Stimulated activated CD8-positive, alpha-beta memory T cell treated with anti-CD3 and anti-CD28 coated beads, Interleukin-7, amount 100 ng/mL, for 24 hours (primary cell): ENCODE results near the gene AP3S1.

Experiments
- DNase-seq: peaks from one replicate; pipeline ENCODE4 v3.0.0-alpha.2; 2020; ENCODE audit warnings: low read depth

AP3S1 gene

DNA sequence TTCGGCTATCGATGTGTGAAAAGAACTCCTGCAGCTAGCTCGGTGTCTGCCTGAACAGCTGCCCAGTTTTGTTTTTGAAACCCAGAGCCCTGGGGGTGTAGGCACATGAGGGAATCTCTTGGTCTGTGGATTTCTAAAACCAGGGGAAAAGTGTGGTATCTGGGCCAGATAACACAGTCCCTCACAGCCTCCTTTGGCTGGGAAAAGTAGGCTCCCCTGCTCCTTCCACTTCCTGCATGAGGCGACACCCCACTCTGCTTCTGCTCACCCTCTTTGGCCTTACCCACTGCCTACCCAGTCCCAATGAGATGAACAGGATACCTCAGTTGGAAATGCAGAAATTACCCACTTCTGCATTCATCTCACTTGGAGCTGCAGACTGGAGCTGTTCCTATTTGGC is 15.8 kb upstream of the AP3S1 start:
- DNase-seq, result no peak

GRCh38 chr5:115829913-115830312 is 11.8 kb upstream of the AP3S1 start:
- no peak for DNase-seq

DNA sequence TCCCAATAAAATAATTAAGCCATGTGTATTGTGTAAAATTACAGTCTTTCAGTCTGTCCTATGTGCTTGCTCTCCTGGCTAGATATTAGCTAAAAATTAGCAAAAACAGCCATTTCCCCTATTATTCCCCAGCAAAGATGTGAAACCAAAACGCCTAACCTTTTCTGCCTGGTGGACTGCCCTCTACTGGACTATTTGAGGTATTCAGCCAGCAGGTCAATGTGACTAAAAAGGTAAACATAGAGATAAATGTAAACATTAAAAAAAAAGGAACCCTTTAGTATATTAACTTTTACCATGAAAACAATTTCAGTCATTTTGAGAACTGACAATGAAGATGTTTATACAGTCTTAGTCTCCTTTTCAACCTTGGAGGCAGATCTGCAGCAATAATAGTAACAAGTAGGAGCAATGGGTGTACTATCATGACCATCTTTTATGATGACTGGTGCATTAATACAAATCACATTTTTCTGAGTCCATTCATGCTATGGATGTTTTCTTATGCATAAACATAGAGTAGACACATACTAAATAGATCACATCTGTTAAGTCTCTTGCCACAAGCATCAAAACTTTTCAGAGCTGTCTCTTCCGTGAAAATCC is 10.5 kb upstream of the AP3S1 start:
- no peak for DNase-seq

DNA sequence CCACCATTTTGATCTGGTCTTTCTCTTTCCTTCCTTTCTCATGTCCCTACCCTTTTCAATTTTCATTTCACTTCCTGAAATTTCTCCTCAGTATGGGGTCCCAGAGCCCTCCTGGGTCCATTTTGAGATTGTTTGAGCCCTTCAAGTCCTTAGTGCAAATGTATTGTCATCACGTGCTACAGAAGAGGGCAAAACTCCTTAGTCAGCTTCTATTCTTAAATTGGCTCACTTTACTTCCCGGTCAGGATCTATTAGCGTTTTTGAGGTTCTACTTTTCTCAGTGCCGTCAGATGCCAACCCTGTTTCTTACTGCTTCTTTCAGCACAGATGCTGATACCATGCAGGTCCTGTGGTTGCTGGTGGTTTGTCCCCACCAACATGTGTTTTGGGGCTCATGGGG is 6.3 kb upstream of the AP3S1 start:
- no peak for DNase-seq

- no peak for DNase-seq
These were observed 2.7 kb upstream of the AP3S1 start for GRCh38 chr5:115838885-115839518.

GRCh38 chr5:115840873-115841272 is 862 bp upstream of the AP3S1 start:
- no peak for DNase-seq

- DNase-seq, result no peak
These were observed 577 bp downstream of the AP3S1 start for GRCh38 chr5:115842089-115842935.

- DNase-seq, result no peak
These were observed 1.2 kb downstream of the AP3S1 start for GRCh38 chr5:115842952-115843351.

DNA sequence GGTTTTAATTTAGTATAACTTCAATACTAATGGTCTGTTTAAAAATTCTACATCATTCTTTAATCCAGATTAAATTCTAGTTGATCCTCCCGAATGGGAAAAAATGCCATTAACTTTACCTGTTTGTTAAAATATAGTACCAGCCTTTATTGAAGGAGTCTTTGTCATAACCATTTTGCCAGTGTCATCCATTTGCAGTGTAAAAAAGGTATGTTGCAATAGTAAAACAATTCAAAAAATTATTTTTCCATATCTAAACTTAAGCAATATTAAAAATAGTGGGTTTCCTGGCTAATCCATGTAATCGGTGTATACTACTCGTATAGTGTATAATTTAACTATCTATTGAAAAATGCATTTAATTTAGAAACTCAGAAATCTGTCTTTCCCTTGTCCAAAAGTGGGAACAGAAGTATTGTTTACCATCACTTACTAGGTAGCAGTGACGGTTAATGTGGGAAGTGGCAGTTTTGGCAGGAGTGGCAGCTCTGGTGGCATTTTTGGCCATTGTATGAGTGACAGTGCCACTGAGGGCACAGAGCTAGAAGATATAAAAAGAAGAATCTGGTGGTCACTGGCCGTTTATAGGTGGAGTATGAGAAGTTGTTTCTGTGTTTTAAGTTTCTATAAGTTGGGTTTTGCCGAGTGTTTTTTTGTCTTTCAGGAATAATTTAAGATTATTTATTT is 1.9 kb downstream of the AP3S1 start:
- DNase-seq, result no peak

- no peak for DNase-seq
These were observed 2.6 kb downstream of the AP3S1 start for GRCh38 chr5:115844321-115844817.

DNA sequence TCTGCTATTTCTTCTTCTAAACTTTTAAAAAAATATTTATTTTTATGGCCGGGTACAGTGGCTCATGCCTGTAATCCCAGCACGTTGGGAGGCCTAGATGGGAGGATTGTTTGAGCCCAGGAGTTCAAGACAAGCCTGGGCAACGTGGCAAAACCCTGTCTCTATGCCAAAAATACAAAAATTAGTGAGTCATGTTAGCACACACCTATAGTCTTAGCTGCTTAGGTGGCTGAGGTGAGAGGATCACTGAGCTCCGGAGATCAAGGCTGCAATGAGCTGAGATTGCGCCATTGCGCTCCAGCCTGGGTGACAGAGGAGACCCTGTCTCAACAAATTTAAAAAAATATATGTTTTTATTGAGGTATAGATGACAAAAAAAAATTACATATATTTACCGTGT is 5.6 kb downstream of the AP3S1 start:
- no peak for DNase-seq

DNA sequence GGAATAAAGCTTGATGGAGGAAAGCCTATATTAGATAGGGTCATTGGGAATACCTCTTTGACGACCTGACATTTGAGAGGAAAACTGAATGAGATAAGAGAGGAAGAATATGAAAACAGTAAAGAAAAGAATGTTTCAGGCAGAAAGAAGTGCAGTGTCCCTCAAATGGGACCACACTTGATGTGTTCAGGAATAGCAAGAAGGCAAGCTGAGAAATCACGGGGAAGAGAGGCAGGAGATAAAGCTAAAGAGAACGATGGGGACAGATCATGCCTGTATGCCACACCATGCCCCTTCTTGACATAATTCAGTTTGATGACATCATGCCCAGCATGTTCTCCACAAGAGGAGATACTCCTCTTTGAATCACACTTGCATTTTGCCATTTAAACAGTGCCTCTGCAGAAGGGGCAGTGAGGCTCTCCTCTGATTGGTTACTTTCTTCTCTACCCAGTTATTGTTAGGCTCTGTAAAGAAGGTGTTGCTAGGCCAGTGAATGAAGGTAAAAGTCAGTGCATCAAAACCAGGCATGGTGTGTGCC is 7.6 kb downstream of the AP3S1 start:
- no peak for DNase-seq

GRCh38 chr5:115850744-115851416 is 9.1 kb downstream of the AP3S1 start:
- DNase-seq, result no peak

DNA sequence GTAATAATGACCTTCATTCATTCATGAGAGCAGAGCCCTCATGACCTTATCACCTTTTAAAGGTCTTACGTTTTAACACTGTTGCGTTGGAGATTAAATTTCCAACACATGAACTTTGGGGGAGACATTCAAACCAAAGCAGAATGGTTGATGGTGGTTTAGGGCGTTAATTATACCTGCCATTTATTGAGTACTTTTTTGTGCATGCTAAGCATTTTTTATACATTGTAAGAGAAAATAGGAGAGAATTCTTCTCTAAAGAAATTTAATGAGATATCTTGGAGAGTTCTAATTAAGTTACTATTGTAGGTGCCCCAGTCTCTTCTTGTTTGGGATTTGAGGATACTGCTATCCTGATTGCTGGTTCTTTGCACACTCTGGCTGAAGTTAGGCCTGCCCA is 12.4 kb downstream of the AP3S1 start:
- no peak for DNase-seq

DNA sequence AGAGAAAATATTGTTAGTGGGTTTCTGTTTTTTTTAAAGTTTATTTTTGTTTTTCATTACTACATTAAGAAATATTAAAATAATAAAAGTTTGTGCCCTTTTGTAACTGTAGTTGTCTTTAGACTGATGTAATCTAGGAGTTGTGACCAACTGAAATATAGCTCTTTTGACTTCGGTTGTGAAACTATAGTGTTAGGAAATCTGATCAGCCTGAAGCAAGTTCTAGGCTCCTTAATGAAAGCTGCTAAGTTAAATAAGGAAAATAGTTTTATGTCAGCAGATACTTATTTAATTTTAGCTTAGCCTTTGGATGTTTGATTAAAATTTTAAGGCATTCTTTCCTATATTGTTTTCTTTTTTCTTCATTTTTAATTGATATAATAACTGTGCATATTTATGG is 14.2 kb downstream of the AP3S1 start:
- DNase-seq, result no peak

DNA sequence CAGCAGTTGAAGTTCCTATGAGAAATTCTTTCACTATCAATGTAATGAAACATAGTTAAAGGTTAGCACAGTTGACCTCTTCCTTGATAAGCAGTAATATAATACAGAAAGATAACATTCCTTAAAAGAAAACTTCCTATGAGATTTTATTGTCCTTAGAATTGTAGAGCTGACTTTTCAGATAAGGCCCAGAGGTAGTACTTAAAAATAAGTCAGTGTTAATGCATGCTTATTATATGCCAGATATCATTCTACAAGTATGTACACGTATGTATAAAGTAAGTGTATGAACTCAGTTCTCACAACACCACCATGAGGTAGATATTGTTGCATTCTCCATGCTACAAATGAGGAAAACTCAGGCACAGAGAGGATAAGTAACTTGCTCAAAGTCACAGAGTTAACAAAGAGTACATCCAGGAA is 15.3 kb downstream of the AP3S1 start:
- DNase-seq, result no peak

DNA sequence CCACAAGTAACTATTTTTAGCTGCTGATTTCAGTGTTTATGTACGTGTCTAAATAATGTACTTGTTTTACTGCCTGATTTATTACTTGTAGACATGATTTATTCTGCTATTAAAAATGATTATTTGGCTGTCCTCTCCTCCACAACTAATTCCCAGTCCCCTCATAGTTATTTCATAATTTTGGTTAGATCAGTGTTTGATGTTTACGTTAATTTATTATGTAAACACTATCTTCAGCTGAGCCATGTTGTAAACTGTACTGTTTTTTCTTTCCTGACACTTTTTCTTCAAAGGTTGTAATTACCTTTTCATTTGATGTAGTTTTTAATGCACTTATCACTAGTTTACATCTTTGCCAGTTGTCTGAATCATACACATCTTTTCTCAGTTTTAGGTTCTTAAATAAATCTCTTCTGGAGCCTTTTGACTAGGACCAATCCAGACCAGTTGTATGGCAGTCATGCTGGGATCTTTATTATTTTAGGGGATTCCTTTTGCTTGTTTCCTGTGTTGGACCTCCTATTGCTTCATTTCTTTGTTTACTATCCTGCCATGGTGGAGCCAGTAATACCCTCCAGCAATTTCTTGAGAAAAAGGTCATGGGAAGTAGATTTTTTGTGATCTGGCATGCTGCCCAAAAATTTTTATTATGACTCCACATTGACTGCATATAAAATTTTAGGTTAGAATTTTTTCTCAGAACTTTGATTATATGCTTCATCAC is 16.1 kb downstream of the AP3S1 start:
- no peak for DNase-seq

GRCh38 chr5:115858396-115858795 is 16.7 kb downstream of the AP3S1 start:
- no peak for DNase-seq

DNA sequence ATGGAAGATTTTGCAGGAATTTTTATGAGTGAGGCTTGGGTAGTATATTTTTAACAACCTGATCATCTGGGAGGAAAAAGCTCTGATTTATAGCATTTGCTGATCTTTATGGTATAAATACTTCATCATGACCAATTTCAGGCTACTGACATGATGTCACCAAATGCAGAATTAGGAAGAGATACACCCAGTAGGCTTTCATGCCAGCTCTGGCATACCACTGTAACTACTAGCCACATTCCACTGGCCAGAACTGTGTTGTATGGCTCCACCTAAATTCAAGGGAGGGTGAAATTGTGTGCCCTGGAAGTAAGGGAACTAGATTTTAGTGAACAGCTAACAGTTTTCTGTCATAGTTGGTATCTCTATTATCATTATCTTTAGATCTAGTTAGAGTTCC is 17.6 kb downstream of the AP3S1 start:
- DNase-seq, result no peak

DNA sequence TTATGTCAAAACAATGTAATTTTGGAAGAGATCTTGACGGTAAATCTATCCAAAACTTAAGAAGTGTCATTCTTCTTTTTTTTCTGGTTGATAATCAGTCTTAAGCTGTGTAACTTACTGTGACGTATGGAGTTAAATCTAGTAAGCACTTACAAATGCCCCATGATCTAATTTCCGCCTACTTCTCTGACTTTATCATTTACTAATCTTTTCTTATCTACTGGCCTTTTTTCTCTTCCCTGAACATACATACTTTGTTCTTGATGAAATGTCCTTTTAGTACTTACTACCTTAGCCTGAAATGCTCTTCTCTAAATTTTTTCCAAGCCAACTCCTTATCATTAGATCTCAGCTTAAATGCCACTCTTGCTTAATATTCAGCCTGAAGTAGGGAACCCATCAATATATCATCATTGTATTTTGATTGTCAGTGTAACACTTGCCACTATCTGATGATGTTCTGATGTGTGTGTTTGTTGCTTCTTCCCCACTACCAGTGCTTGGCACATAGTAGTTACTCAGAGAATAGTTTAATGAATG is 27.6 kb downstream of the AP3S1 start:
- DNase-seq, result no peak

DNA sequence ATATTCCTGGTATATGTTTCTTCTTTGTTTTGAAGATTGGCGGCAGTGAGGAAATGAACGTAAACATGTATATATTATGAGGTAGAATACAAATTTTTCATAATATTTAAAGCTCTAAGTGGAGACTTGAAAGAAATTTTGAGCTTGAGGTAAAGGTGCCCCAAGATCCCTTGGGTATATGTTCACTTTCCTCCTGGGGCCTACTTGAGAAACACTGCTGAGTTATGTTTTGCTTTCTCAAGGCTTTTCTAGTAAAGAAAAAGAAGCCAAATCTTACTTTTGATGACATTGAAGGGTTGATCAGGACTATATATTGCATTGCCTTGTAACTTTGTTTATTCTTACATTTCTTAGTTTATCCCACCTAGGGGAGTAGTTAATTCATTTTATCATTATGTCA is 30.7 kb downstream of the AP3S1 start:
- no peak for DNase-seq
